HepG2 (cell line): ENCODE measurements around the gene KLF16. TPM values are rescaled to one million over a fixed set of nuclear protein-coding genes. Genes with fewer than 3 reads are reported as not detected.
"Not testable (repeated sequence)": the region's sequence is repeated elsewhere in the genome, so short reads cannot be mapped to it uniquely, and the experiment has no call there.

ENCODE experiments used
- ATAC-seq: fragments of 200-7000 bp; cut with Tn5 transposase; 3 replicates; pipeline ENCODE4 v1.9.1; 2020; ENCODE audit warnings: mild to moderate bottlenecking, moderate library complexity
- BruUV-seq: library from RNA; stranded (reverse); fragments of 400-500 nt; replicated peaks from 2 replicates; lab custom pipeline; 2021; lab: Mats Ljungman, UMichigan
- CTCF ChIA-PET: fragments of 300-600 bp; formaldehyde crosslinking; extraction: SDS; loops from one replicate; lab custom pipeline; 2021; ENCODE audit warnings: low total read pairs, inconsistent platforms, low intra/inter-chr PET ratio; lab: Yijun Ruan, JAX
- POLR2A ChIA-PET: fragments of 350-600 bp; sonication (Branson Sonifier 250); formaldehyde crosslinking; loops from one replicate; lab custom pipeline; 2020; ENCODE audit warnings: antibody characterized with exemption, inconsistent platforms; lab: Yijun Ruan, JAX
- DNase-seq: peaks from one replicate; pipeline ENCODE4 v3.0.0-alpha.2; 2015; ENCODE audit warnings: low spot score
- FAIRE-seq: peaks from 3 replicates; lab custom pipeline; 2011; peaks lifted over from hg19 to GRCh38; lab: Jason Lieb, UNC
- H2AFZ ChIP-seq: one replicate; pipeline ENCODE4 v1.6.1; 2011; ENCODE audit warnings: low read length, inconsistent platforms
- H3K27ac ChIP-seq: fragments of 300-600 bp; 3 replicates; pipeline ENCODE4 v1.8.0; 2011; ENCODE audit warnings: mixed run types, mild to moderate bottlenecking, mixed read lengths, low read length, inconsistent platforms; ENCODE audit not compliant: insufficient read depth; ENCODE audit errors: extremely low read length
- H3K27me3 ChIP-seq, 2 experiments: fragments of 200-600 bp in 1 of 2; 2 replicates in 1 of 2; 3 replicates in 1 of 2; pipeline versions ENCODE4 v1.6.0 to v1.8.0; 2011; ENCODE audit warnings: low read length in 2 of 2, mild to moderate bottlenecking in 2 of 2, moderate library complexity in 2 of 2, inconsistent platforms in 1 of 2; ENCODE audit not compliant: insufficient read depth in 2 of 2, control insufficient read depth in 1 of 2
- H3K36me3 ChIP-seq, 2 experiments: fragments of 200-600 bp in 1 of 2; replicated peaks in 1 of 2; 2 replicates in 1 of 2; 3 replicates in 1 of 2; pipeline versions ENCODE4 v1.5.1 to v1.8.0; 2011; ENCODE audit warnings: low read length in 2 of 2, inconsistent platforms in 1 of 2; ENCODE audit not compliant: insufficient read depth in 2 of 2, control insufficient read depth in 1 of 2
- H3K4me1 ChIP-seq: 2 replicates; pipeline ENCODE4 v1.5.1; 2012; ENCODE audit warnings: low read length, inconsistent platforms; ENCODE audit not compliant: insufficient read depth
- H3K4me2 ChIP-seq: 2 replicates; pipeline ENCODE4 v1.6.0; 2011; ENCODE audit warnings: low read depth, low read length, inconsistent platforms
- H3K4me3 ChIP-seq, 3 experiments: fragments of 200-600 bp in 1 of 3; sonication (generic), shearing (Covaris generic) in 1 of 3; replicated peaks in 1 of 3; 2 replicates each; pipeline ENCODE4 v1.5.1; 2011 to 2016; ENCODE audit warnings: low read length in 3 of 3, inconsistent platforms in 2 of 3, low read depth in 2 of 3, mild to moderate bottlenecking in 2 of 3, control low read depth in 1 of 3, mixed read lengths in 1 of 3; ENCODE audit not compliant: insufficient read depth in 1 of 3
- H3K79me2 ChIP-seq: one replicate; pipeline ENCODE4 v1.6.1; 2011; ENCODE audit warnings: low read length, inconsistent platforms; ENCODE audit not compliant: insufficient read depth
- H3K9ac ChIP-seq: 2 replicates; pipeline ENCODE4 v1.6.0; 2011; ENCODE audit warnings: mild to moderate bottlenecking, low read depth, low read length, inconsistent platforms; ENCODE audit not compliant: insufficient read depth
- H3K9me3 ChIP-seq: 2 replicates; pipeline ENCODE4 v1.5.1; 2012; ENCODE audit warnings: mild to moderate bottlenecking, low read length
- H4K20me1 ChIP-seq: 2 replicates; pipeline ENCODE4 v1.6.0; 2011; ENCODE audit warnings: inconsistent platforms, mild to moderate bottlenecking, low read length, moderate library complexity; ENCODE audit not compliant: insufficient read depth
- KDM5B ChIP-seq: sonication (generic); formaldehyde crosslinking; IDR thresholded peaks from 2 replicates; pipeline ENCODE4 v1.4.0; 2020; ENCODE audit warnings: missing genetic modification reagents, mild to moderate bottlenecking, borderline replicate concordance
- WGBS: methylation state at CpG from one replicate; pipeline ENCODE4 v1.1.6; 2017; ENCODE audit warnings: low lambda C conversion rate; 5-methylcytosine and 5-hydroxymethylcytosine counted together
- in situ Hi-C: cut with HindIII; loops from 2 replicates; pipeline ENCODE4 v1.10.0; 2017; ENCODE audit warnings: low pct_unique_long_range_greater_than_20kb; ENCODE audit not compliant: extremely low pct_ligation_motif_present
- intact Hi-C: fragments of 100-400 bp; cut with micrococcal nuclease; formaldehyde crosslinking; loops from one replicate; pipeline ENCODE4 v1.10.0; 2022; ENCODE audit not compliant: unreplicated experiment
- polyA plus RNA-seq, 8 experiments: library from polyadenylated mRNA; depleted of rRNA in 3 of 8; stranded (reverse) in 7 of 8; unstranded in 1 of 8; fragments of >200 nt; fragmentation: Illumina TruSeq in 4 of 8; extraction: Trizol in 4 of 8; gene quantifications; 2 replicates each; pipeline versions ENCODE4 v1.2.1 to v1.2.3, GENCODE V29; 2011 to 2016; ENCODE audit warnings: low read depth in 4 of 8, missing spikeins in 1 of 8, mixed read lengths in 1 of 8; ENCODE audit not compliant: insufficient read depth in 1 of 8
- total RNA-seq, 5 experiments: library from RNA; depleted of rRNA; stranded (reverse); fragments of >200 nt; fragmentation: Illumina TruSeq; extraction: Trizol; gene quantifications; 2 replicates each; pipeline ENCODE4 v1.2.3, GENCODE V29; 2016; ENCODE audit warnings: low read depth in 1 of 5
- TF ChIP-seq, protein P1 (sequence below): sonication (generic); formaldehyde crosslinking; IDR thresholded peaks from 2 replicates; pipeline ENCODE4 v1.5.0; 2020; ENCODE audit warnings: mild to moderate bottlenecking, missing genetic modification reagents, borderline replicate concordance

Gene KLF16
- total and polyA plus RNA-seq, 2 of the 13 experiments (the other 11 are each of a cell fraction or from before 2014, with no cell fraction given) = 3.5 to 6.7 TPM

DNA sequence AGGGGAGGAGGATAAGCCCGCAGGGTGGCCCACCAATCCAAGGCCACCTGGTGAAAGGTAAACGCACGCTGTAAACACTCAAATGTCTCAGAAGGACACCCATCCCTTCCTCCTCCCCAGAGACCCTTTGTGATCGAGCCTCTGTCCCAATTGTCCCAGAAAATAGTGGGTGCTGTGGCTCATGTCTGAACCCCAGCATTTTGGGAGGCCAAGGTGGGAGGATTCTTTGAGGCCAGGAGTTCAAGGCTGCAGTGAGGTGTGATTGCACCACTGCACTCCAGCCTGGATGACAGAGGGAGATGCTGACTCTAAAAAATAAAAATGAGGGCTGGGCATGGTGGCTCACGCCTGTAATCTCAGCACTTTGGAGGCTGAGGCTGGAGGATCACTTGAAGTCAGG is 25.0 kb upstream of the KLF16 start (continued):
- TF ChIP-seq, protein P1, sequence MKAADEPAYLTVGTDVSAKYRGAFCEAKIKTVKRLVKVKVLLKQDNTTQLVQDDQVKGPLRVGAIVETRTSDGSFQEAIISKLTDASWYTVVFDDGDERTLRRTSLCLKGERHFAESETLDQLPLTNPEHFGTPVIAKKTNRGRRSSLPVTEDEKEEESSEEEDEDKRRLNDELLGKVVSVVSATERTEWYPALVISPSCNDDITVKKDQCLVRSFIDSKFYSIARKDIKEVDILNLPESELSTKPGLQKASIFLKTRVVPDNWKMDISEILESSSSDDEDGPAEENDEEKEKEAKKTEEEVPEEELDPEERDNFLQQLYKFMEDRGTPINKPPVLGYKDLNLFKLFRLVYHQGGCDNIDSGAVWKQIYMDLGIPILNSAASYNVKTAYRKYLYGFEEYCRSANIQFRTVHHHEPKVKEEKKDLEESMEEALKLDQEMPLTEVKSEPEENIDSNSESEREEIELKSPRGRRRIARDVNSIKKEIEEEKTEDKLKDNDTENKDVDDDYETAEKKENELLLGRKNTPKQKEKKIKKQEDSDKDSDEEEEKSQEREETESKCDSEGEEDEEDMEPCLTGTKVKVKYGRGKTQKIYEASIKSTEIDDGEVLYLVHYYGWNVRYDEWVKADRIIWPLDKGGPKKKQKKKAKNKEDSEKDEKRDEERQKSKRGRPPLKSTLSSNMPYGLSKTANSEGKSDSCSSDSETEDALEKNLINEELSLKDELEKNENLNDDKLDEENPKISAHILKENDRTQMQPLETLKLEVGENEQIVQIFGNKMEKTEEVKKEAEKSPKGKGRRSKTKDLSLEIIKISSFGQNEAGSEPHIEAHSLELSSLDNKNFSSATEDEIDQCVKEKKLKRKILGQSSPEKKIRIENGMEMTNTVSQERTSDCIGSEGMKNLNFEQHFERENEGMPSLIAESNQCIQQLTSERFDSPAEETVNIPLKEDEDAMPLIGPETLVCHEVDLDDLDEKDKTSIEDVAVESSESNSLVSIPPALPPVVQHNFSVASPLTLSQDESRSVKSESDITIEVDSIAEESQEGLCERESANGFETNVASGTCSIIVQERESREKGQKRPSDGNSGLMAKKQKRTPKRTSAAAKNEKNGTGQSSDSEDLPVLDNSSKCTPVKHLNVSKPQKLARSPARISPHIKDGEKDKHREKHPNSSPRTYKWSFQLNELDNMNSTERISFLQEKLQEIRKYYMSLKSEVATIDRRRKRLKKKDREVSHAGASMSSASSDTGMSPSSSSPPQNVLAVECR (CRISPR knock-in tag) = peak; percentile 35; the same call in 1 of the 2 replicates
- no peak for TF ChIP-seq KDM5B (CRISPR knock-in tag)

DNA sequence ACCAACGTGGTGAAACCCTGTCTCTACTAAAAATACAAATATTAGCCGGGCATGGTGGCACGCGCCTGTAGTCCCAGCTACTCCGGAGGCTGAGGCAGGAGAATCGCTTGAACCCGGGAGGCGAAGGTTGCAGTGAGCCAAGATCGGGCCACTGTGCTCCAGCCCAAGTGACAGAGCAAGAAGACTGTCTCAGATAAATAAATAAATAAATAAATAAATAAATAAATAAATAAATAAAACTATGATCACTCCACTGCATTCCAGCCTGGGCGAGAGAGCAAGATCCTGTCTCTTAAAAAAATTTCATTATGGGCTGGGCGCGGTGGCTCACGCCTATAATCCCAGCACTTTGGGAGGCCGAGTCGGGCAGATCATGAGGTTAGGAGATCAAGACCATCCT is 23.0 kb upstream of the KLF16 start:
- in situ Hi-C loops, intact Hi-C loops, FAIRE-seq, H2AFZ ChIP-seq, H3K9me3 ChIP-seq, BruUV-seq, H3K27me3 ChIP-seq, H3K9ac ChIP-seq, ATAC-seq, DNase-seq, POLR2A ChIA-PET, CTCF ChIA-PET, H3K4me3 ChIP-seq, H3K4me2 ChIP-seq, H3K36me3 ChIP-seq, H3K27ac ChIP-seq: not testable (repeated sequence)
- peaks cover 57% of the 10 kb centered on the region for H3K4me1 ChIP-seq
- WGBS = 93% methylated on average over 15 of the region's 15 CpGs
- H4K20me1 ChIP-seq = peaks cover 16% of the 10 kb centered on the region
- H3K79me2 ChIP-seq = peaks cover 32% of the 10 kb centered on the region
